GM12878 (cell line): ENCODE data around the gene STARD13. TPM values are rescaled to one million over a fixed set of nuclear protein-coding genes. Genes with fewer than 3 reads are reported as not detected.

Source experiments
- ATAC-seq: fragments of 200-7000 bp; cut with Tn5 transposase; 3 replicates; pipeline ENCODE4 v1.9.1; 2020; ENCODE audit warnings: mild to moderate bottlenecking, moderate library complexity
- BruUV-seq: library from RNA; stranded (reverse); fragments of 400-500 nt; replicated peaks from 2 replicates; lab custom pipeline; 2021; lab: Mats Ljungman, UMichigan
- CTCF ChIA-PET: fragments of 300-600 bp; sonication (Branson Sonifier 250); formaldehyde crosslinking; extraction: SDS; loops from one replicate; lab custom pipeline; 2021; ENCODE audit warnings: inconsistent platforms; lab: Yijun Ruan, JAX
- POLR2A ChIA-PET: fragments of 350-600 bp; formaldehyde crosslinking; extraction: SDS; loops from one replicate; lab custom pipeline; 2021; ENCODE audit warnings: inconsistent platforms; lab: Charles Lee
- RAD21 ChIA-PET: fragments of 300-600 bp; sonication (Branson Sonifier 250); formaldehyde crosslinking; loops from one replicate; lab custom pipeline; 2023; ENCODE audit warnings: antibody characterized with exemption; ENCODE audit not compliant: unreplicated experiment; lab: Charles Lee
- SMC1A ChIA-PET: fragments of 300-600 bp; sonication (Branson Sonifier 250); formaldehyde crosslinking; loops from one replicate; lab custom pipeline; 2023; ENCODE audit not compliant: unreplicated experiment, uncharacterized antibody; lab: Charles Lee
- DNase-seq: peaks from one replicate; pipeline ENCODE4 v3.0.0-alpha.2; 2011; ENCODE audit warnings: low read depth, low spot score
- FAIRE-seq: peaks from 3 replicates; lab custom pipeline; 2011; peaks lifted over from hg19 to GRCh38; lab: Jason Lieb, UNC
- H2AFZ ChIP-seq: 2 replicates; pipeline ENCODE4 v1.6.0; 2011; ENCODE audit warnings: low read depth, low read length, control low read depth; ENCODE audit not compliant: control insufficient read depth
- H3K27ac ChIP-seq: 2 replicates; pipeline ENCODE4 v1.5.1; 2011; ENCODE audit warnings: control low read depth; ENCODE audit not compliant: control insufficient read depth, insufficient read depth
- H3K27me3 ChIP-seq, 2 experiments: replicated peaks in 1 of 2; 2 replicates each; pipeline versions ENCODE4 v1.6.0 to v1.6.1; 2011; ENCODE audit warnings: low read length in 1 of 2; ENCODE audit not compliant: control insufficient read depth in 2 of 2, insufficient read depth in 2 of 2
- H3K36me3 ChIP-seq, 2 experiments: 2 replicates each; pipeline ENCODE4 v1.5.1; 2011; ENCODE audit warnings: low read length in 1 of 2; ENCODE audit not compliant: control insufficient read depth in 2 of 2, insufficient read depth in 2 of 2
- H3K4me1 ChIP-seq: 2 replicates; pipeline ENCODE4 v1.6.1; 2011; ENCODE audit warnings: mild to moderate bottlenecking, low read length, moderate library complexity, mixed read lengths; ENCODE audit not compliant: control insufficient read depth, insufficient read depth
- H3K4me2 ChIP-seq: 2 replicates; pipeline ENCODE4 v1.6.0; 2011; ENCODE audit warnings: control low read depth; ENCODE audit not compliant: control insufficient read depth, insufficient read depth
- H3K4me3 ChIP-seq: fragments of 200-600 bp; sonication (generic); 2 replicates; pipeline ENCODE4 v1.5.1; 2016
- H3K79me2 ChIP-seq: 2 replicates; pipeline ENCODE4 v1.6.0; 2011; ENCODE audit warnings: low read length; ENCODE audit not compliant: control insufficient read depth, insufficient read depth
- H3K9ac ChIP-seq: 2 replicates; pipeline ENCODE4 v1.8.0; 2011; ENCODE audit warnings: low read length, control low read depth, mixed read lengths; ENCODE audit not compliant: control insufficient read depth, insufficient read depth
- H3K9me3 ChIP-seq: replicated peaks from 3 replicates; pipeline ENCODE4 v1.5.1; 2011; ENCODE audit warnings: mild to moderate bottlenecking, low read length; ENCODE audit not compliant: control insufficient read depth, insufficient read depth
- H4K20me1 ChIP-seq: 2 replicates; pipeline ENCODE4 v1.6.0; 2011; ENCODE audit not compliant: control insufficient read depth, insufficient read depth
- ATF7 ChIP-seq: fragments of 450-650 bp; IDR thresholded peaks from 2 replicates; pipeline ENCODE4 v1.6.1; 2016; ENCODE audit warnings: low read depth, mild to moderate bottlenecking
- BHLHE40 ChIP-seq, 2 experiments: fragments of 450-650 bp in 1 of 2; IDR thresholded peaks; 2 replicates each; pipeline ENCODE4 v1.6.1; 2011 to 2017; ENCODE audit warnings: low read depth in 2 of 2, borderline replicate concordance in 1 of 2, improper control_type of control experiment in 1 of 2, low read length in 1 of 2, mild to moderate bottlenecking in 1 of 2
- CHD1 ChIP-seq: IDR thresholded peaks from 2 replicates; pipeline ENCODE4 v1.6.1; 2012; ENCODE audit warnings: low read depth, low read length, improper control_type of control experiment
- CREB1 ChIP-seq: IDR thresholded peaks from 2 replicates; pipeline ENCODE4 v1.6.1; 2012; ENCODE audit warnings: low read depth, mild to moderate bottlenecking, inconsistent platforms
- IRF4 ChIP-seq: IDR thresholded peaks from 2 replicates; pipeline ENCODE4 v1.6.1; 2011; ENCODE audit warnings: low read depth, low read length
- KDM1A ChIP-seq: fragments of 200-600 bp; sonication (generic); IDR thresholded peaks from 2 replicates; pipeline ENCODE4 v1.6.1; 2016; ENCODE audit warnings: borderline replicate concordance
- MTA2 ChIP-seq: fragments of 450-650 bp; IDR thresholded peaks from 2 replicates; pipeline ENCODE4 v1.6.1; 2016; ENCODE audit warnings: low read depth, mild to moderate bottlenecking, moderate library complexity
- MTA3 ChIP-seq: IDR thresholded peaks from 2 replicates; pipeline ENCODE4 v1.6.1; 2012; ENCODE audit warnings: low read length, inconsistent platforms, borderline replicate concordance
- PAX8 ChIP-seq: fragments of 450-650 bp; IDR thresholded peaks from 2 replicates; pipeline ENCODE4 v1.6.1; 2017; ENCODE audit warnings: mild to moderate bottlenecking, moderate library complexity
- RCOR1 ChIP-seq: conservative IDR thresholded peaks from 2 replicates; pipeline ENCODE4 v1.6.1; 2012; ENCODE audit warnings: low read depth, low read length, improper control_type of control experiment
- TCF12 ChIP-seq: IDR thresholded peaks from 2 replicates; pipeline ENCODE4 v1.6.1; 2011; ENCODE audit warnings: low read depth, mild to moderate bottlenecking, low read length
- ZNF24 ChIP-seq: fragments of 450-650 bp; IDR thresholded peaks from 2 replicates; pipeline ENCODE4 v1.6.1; 2017; ENCODE audit warnings: antibody characterized with exemption, mild to moderate bottlenecking
- ZNF384 ChIP-seq: IDR thresholded peaks from 2 replicates; pipeline ENCODE4 v1.6.1; 2012; ENCODE audit warnings: low read depth, mild to moderate bottlenecking, low read length, improper control_type of control experiment, borderline replicate concordance
- WGBS: methylation state at CpG from one replicate; pipeline ENCODE4 v1.1.6; 2016; ENCODE audit warnings: low lambda C conversion rate; ENCODE audit not compliant: insufficient replicate concordance, insufficient coverage; ENCODE audit errors: missing lambda C conversion rate; 5-methylcytosine and 5-hydroxymethylcytosine counted together
- in situ Hi-C: fragments of 300-500 bp; cut with MboI; formaldehyde crosslinking; loops from 9 replicates; pipeline ENCODE4 v1.14.3; 2018; ENCODE audit warnings: mixed read lengths
- intact Hi-C: fragments of 100-400 bp; cut with micrococcal nuclease; formaldehyde crosslinking; loops from one replicate; pipeline ENCODE4 v1.14.2; 2022; ENCODE audit not compliant: unreplicated experiment
- polyA plus RNA-seq, 11 experiments: library from polyadenylated mRNA; depleted of rRNA in 4 of 11; unstranded in 6 of 11; stranded (reverse) in 5 of 11; fragments of >200 nt; fragmentation: Nextera tagmentation in 4 of 11; fragmentation: Illumina TruSeq in 1 of 11; extraction: Ambion mirVana in 4 of 11; extraction: Trizol in 1 of 11; gene quantifications; 1 replicate in 1 of 11; 2 replicates in 10 of 11; pipeline versions ENCODE4 v1.2.1 to v1.2.3, GENCODE V29; 2011 to 2016; ENCODE audit warnings: inconsistent platforms in 2 of 11, missing spikeins in 2 of 11, low read depth in 1 of 11
- total RNA-seq, 4 experiments: library from RNA; depleted of rRNA in 3 of 4; stranded (reverse); fragments of >200 nt in 3 of 4; fragmentation: Illumina TruSeq in 1 of 4; extraction: Trizol in 1 of 4; gene quantifications; 2 replicates each; pipeline versions ENCODE4 v1.2.1 to v1.2.3, GENCODE V29; 2013 to 2021
- TF ChIP-seq, protein P1 (sequence below): fragments of 450-650 bp; IDR thresholded peaks from 2 replicates; pipeline ENCODE4 v1.6.1; 2016; ENCODE audit warnings: mild to moderate bottlenecking
- TF ChIP-seq, protein P2 (sequence below): fragments of 150-350 bp; IDR thresholded peaks from 2 replicates; pipeline ENCODE4 v1.6.1; 2016; ENCODE audit warnings: low read depth, low read length
- TF ChIP-seq, protein P3 (sequence below): fragments of 450-650 bp; IDR thresholded peaks from 2 replicates; pipeline ENCODE4 v1.6.1; 2017; ENCODE audit warnings: mild to moderate bottlenecking, low read depth, inconsistent platforms; ENCODE audit not compliant: poor library complexity, severe bottlenecking

Gene STARD13
- total and polyA plus RNA-seq, 10 of the 15 experiments (the other 5 are each of a cell fraction or from before 2014, with no cell fraction given), result 4.0 to 41.6 (median 10.1) TPM

DNA sequence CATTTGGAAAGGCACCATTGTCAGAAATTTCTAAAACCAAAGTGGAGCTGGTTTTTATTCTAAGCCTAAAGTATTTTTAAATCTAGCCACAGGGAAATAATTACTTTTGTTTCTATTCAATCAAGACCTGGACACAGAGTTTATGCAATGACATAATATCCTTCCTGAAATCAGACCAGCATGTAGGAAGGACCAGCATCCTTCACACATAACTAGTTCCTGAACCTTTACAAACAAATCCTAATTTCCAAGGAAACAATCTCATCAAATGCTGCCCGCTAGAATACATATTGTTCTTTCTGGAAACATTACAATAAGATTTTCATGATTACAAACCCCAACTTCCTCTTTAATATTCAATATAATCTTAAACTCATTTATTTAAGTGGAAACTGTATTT is 1.5 kb downstream of the STARD13 start (continued):
- TF ChIP-seq, protein P1, sequence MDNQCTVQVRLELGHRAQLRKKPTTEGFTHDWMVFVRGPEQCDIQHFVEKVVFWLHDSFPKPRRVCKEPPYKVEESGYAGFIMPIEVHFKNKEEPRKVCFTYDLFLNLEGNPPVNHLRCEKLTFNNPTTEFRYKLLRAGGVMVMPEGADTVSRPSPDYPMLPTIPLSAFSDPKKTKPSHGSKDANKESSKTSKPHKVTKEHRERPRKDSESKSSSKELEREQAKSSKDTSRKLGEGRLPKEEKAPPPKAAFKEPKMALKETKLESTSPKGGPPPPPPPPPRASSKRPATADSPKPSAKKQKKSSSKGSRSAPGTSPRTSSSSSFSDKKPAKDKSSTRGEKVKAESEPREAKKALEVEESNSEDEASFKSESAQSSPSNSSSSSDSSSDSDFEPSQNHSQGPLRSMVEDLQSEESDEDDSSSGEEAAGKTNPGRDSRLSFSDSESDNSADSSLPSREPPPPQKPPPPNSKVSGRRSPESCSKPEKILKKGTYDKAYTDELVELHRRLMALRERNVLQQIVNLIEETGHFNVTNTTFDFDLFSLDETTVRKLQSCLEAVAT, result no peak
- TF ChIP-seq MTA3 (no peak), ZNF24 (no peak)

DNA sequence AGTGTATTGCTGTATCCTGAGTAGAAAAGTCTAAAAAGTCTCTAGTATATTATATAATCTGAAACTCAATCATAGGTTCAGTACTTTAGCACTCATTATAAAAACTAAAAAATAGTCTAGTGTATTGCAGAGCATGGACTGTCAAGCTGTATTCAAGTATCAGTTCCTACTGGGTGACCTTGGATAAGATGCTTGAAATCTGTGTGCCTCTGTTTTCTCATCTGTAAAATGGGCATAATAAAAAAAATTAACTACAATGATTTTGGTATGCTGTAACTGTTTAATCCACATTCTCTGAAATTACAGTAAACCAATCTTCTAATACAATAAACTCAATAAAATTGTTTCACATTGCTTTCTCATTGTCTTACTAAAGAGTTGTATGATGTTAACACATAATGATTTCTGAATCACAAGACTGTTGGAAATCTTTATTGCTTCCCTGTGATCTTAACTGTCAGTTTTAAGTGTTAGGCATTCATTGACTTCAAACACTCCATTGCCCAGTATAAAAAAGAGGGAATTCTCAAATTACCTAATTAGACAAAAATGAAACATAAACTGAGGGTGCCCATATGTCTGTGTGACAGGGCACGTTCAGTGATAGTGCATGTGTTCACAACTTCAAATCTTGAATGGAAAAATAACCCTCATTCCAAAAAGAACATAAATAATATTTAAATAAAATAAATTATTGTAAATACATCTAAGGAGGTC is 2.2 kb downstream of the STARD13 start:
- Histone ChIP-seq H3K9me3 (no peaks in the 10 kb centered on the region), H2AFZ (no peak overlapping the region), H3K27ac (no peak overlapping the region), H3K4me1 (no peaks in the 10 kb centered on the region), H3K4me3 (no peak overlapping the region), H3K79me2 (no peaks in the 10 kb centered on the region), H3K9ac (no peak overlapping the region), H3K27me3 (no peaks in the 10 kb centered on the region; a peak in 1 of 4 replicates), H3K4me2 (no peak overlapping the region), H4K20me1 (no peaks in the 10 kb centered on the region), H3K36me3 (no peaks in the 10 kb centered on the region)
- in situ Hi-C loops, result no loop called here
- no peak for DNase-seq
- BruUV-seq, result no TSS peak
- no peak for ATAC-seq
- ChIA-PET SMC1A (no interaction called here), CTCF (no interaction called here), RAD21 (no interaction called here), POLR2A (no interaction called here)
- TF ChIP-seq IRF4 (no peak), MTA2 (no peak), ATF7 (no peak), ZNF384 (no peak), RCOR1 (no peak), PAX8 (no peak), BHLHE40 (IDR thresholded peaks at IDR 0.05; ENCODE audit: borderline replicate concordance in 1 of 2, low read depth in 2 of 2, low read length in 1 of 2) (no peak), KDM1A (no peak), TCF12 (no peak), CHD1 (no peak), CREB1 (no peak)
- TF ChIP-seq, protein P2, sequence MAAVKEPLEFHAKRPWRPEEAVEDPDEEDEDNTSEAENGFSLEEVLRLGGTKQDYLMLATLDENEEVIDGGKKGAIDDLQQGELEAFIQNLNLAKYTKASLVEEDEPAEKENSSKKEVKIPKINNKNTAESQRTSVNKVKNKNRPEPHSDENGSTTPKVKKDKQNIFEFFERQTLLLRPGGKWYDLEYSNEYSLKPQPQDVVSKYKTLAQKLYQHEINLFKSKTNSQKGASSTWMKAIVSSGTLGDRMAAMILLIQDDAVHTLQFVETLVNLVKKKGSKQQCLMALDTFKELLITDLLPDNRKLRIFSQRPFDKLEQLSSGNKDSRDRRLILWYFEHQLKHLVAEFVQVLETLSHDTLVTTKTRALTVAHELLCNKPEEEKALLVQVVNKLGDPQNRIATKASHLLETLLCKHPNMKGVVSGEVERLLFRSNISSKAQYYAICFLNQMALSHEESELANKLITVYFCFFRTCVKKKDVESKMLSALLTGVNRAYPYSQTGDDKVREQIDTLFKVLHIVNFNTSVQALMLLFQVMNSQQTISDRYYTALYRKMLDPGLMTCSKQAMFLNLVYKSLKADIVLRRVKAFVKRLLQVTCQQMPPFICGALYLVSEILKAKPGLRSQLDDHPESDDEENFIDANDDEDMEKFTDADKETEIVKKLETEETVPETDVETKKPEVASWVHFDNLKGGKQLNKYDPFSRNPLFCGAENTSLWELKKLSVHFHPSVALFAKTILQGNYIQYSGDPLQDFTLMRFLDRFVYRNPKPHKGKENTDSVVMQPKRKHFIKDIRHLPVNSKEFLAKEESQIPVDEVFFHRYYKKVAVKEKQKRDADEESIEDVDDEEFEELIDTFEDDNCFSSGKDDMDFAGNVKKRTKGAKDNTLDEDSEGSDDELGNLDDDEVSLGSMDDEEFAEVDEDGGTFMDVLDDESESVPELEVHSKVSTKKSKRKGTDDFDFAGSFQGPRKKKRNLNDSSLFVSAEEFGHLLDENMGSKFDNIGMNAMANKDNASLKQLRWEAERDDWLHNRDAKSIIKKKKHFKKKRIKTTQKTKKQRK, result no peak
- TF ChIP-seq, protein P3, sequence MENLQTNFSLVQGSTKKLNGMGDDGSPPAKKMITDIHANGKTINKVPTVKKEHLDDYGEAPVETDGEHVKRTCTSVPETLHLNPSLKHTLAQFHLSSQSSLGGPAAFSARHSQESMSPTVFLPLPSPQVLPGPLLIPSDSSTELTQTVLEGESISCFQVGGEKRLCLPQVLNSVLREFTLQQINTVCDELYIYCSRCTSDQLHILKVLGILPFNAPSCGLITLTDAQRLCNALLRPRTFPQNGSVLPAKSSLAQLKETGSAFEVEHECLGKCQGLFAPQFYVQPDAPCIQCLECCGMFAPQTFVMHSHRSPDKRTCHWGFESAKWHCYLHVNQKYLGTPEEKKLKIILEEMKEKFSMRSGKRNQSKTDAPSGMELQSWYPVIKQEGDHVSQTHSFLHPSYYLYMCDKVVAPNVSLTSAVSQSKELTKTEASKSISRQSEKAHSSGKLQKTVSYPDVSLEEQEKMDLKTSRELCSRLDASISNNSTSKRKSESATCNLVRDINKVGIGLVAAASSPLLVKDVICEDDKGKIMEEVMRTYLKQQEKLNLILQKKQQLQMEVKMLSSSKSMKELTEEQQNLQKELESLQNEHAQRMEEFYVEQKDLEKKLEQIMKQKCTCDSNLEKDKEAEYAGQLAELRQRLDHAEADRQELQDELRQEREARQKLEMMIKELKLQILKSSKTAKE, result no peak
- no peak for FAIRE-seq
- intact Hi-C loops, result no loop called here
- WGBS, result 92% methylated on average over 1 of the region's 1 CpG
